Measurements from ENCODE around the gene CEBPB. TPM values are rescaled to one million over a fixed set of nuclear protein-coding genes. Genes with fewer than 3 reads are reported as not detected.

CEBPB gene
- total and polyA plus RNA-seq, 2 donors (not counting 1 experiment from before 2014, with no cell fraction given): 21.0 to 106 TPM

DNA sequence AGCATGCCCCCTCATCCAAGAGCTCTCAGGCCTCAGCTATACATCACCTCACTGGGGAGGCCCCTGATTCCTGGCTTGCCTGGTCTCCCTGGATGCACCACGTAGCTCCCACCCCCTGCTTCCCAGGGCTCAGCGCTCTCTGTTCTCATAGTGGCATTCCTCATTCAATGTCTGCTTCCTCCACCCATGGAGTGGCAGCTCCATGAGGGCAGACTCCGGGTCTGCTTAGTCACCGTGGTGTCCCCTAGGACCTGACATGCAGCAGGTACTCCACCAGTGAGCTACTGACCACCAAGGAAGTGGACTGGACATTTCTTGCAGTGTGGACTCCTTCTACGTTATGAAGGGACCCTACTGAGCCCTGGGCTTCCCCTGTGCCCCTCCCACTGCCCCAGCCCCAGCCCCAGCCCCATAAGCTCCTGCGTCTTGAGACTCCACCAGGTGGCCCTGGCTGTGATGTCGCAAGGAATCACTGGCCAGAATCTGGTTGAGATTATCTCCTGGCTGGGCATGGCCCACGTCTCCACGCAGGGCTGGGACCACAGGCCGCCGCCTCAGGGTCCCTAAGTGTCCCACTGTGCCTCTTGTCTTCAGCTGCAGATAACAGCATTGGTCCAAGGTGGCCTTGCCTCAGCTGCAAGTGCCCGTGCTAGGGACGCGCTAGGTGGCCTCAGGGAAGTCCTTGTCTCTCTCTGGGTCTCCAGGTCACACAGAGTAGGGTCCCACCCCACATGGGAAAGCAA, 26.7 kb downstream of the CEBPB start:
- Histone ChIP-seq H3K79me2 (ENCODE audit: control insufficient read depth, insufficient read depth, low read length) (no peaks in the 10 kb centered on the region), H3K27me3 (ENCODE audit: control insufficient read depth, insufficient read depth, low read length) (no peaks in the 10 kb centered on the region), H2AFZ (ENCODE audit: low read length) (no peak overlapping the region), H3K36me3 (ENCODE audit: control insufficient read depth, insufficient read depth, low read length) (no peaks in the 10 kb centered on the region), H3K4me3 (replicated peaks in 1 of 4; ENCODE audit: control extremely low read depth in 1 of 4, insufficient read depth in 1 of 4, low read depth in 3 of 4, low read length in 4 of 4) (no peak overlapping the region), H3K4me2 (ENCODE audit: extremely low read depth, insufficient read depth, low read length) (no peak overlapping the region), H3K4me1 (ENCODE audit: control insufficient read depth, extremely low read depth, insufficient read depth, low read length) (peaks cover 6% of the 10 kb centered on the region), H3K9ac (ENCODE audit: insufficient read depth, low read length) (no peak overlapping the region), H4K20me1 (ENCODE audit: control insufficient read depth, extremely low read depth, insufficient read depth, low read length) (no peaks in the 10 kb centered on the region), H3K9me3 (ENCODE audit: control insufficient read depth, insufficient read depth, low read depth, low read length) (no peaks in the 10 kb centered on the region), H3K27ac (ENCODE audit: insufficient read depth, low read length) (no peak overlapping the region)
- DNase-seq (ENCODE audit: low read depth in 2 of 2): no peak
- no peak for TF ChIP-seq EZH2 (IDR thresholded peaks at IDR 0.05; ENCODE audit: low read length, missing control alignments)
- TF ChIP-seq, protein P1, sequence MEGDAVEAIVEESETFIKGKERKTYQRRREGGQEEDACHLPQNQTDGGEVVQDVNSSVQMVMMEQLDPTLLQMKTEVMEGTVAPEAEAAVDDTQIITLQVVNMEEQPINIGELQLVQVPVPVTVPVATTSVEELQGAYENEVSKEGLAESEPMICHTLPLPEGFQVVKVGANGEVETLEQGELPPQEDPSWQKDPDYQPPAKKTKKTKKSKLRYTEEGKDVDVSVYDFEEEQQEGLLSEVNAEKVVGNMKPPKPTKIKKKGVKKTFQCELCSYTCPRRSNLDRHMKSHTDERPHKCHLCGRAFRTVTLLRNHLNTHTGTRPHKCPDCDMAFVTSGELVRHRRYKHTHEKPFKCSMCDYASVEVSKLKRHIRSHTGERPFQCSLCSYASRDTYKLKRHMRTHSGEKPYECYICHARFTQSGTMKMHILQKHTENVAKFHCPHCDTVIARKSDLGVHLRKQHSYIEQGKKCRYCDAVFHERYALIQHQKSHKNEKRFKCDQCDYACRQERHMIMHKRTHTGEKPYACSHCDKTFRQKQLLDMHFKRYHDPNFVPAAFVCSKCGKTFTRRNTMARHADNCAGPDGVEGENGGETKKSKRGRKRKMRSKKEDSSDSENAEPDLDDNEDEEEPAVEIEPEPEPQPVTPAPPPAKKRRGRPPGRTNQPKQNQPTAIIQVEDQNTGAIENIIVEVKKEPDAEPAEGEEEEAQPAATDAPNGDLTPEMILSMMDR (conservative IDR thresholded peaks at IDR 0.05 in 1 of 2, IDR thresholded peaks at IDR 0.05 in 1 of 2; ENCODE audit: low read depth in 1 of 2, low read length in 2 of 2): no peak

DNA sequence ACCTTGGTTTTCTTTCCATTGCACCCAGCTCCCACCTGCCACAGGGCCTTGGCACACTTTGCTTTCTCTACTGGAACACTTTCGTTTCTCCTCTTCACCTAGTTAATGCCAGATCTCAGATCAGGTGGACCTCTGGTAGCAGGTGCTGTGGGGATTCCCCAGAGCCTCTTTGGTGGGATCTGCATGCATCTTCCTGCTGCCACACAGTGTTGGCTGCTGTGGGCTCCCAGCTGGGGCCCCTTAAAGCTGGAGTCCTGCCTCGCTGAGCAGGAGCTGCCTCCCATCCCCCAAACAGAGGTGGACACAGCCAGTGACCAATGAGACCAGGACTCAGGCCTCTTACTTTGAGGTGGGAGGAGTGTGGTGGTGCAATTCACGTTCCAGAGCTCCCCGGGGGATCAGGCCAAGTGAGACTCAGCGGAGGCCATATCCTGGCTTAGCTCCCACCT, 28.4 kb downstream of the CEBPB start:
- Histone ChIP-seq H2AFZ (ENCODE audit: low read length) (no peak overlapping the region), H3K9ac (ENCODE audit: insufficient read depth, low read length) (no peak overlapping the region), H3K4me1 (ENCODE audit: control insufficient read depth, extremely low read depth, insufficient read depth, low read length) (peaks cover 3% of the 10 kb centered on the region), H3K36me3 (ENCODE audit: control insufficient read depth, insufficient read depth, low read length) (no peaks in the 10 kb centered on the region), H4K20me1 (ENCODE audit: control insufficient read depth, extremely low read depth, insufficient read depth, low read length) (no peaks in the 10 kb centered on the region), H3K79me2 (ENCODE audit: control insufficient read depth, insufficient read depth, low read length) (no peaks in the 10 kb centered on the region), H3K4me2 (ENCODE audit: extremely low read depth, insufficient read depth, low read length) (no peak overlapping the region), H3K27me3 (ENCODE audit: control insufficient read depth, insufficient read depth, low read length) (no peaks in the 10 kb centered on the region), H3K9me3 (ENCODE audit: control insufficient read depth, insufficient read depth, low read depth, low read length) (no peaks in the 10 kb centered on the region), H3K4me3 (replicated peaks in 1 of 4; ENCODE audit: control extremely low read depth in 1 of 4, insufficient read depth in 1 of 4, low read depth in 3 of 4, low read length in 4 of 4) (no peak overlapping the region), H3K27ac (ENCODE audit: insufficient read depth, low read length) (no peak overlapping the region)
- no peak for TF ChIP-seq EZH2 (IDR thresholded peaks at IDR 0.05; ENCODE audit: low read length, missing control alignments)
- TF ChIP-seq, protein P1 (conservative IDR thresholded peaks at IDR 0.05 in 1 of 2, IDR thresholded peaks at IDR 0.05 in 1 of 2; ENCODE audit: low read depth in 1 of 2, low read length in 2 of 2): no peak
- DNase-seq (ENCODE audit: low read depth in 2 of 2): no peak

DNA sequence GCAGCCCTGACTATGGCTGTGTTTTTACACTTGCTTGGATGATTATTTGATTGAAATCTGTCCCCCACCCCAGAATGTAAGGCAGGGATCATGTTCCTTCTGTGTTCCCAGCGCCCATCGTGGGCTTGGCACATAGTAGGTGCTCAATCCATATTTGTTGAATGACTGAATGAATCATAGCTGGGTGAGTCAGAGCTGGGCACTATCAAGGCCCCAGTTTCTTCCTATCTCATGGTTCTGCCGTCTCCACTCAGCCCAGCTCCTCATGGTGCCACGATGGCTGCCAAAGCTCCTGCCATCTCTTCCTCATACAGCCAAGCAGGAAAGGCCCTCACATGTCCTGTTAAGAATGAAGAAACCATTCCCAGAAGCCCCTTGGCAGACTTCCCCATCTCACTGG, 29.0 kb downstream of the CEBPB start:
- Histone ChIP-seq H3K27ac (ENCODE audit: insufficient read depth, low read length) (no peak overlapping the region), H3K9me3 (ENCODE audit: control insufficient read depth, insufficient read depth, low read depth, low read length) (no peaks in the 10 kb centered on the region), H3K4me1 (ENCODE audit: control insufficient read depth, extremely low read depth, insufficient read depth, low read length) (peaks cover 6% of the 10 kb centered on the region), H3K4me3 (replicated peaks in 1 of 4; ENCODE audit: control extremely low read depth in 1 of 4, insufficient read depth in 1 of 4, low read depth in 3 of 4, low read length in 4 of 4) (no peak overlapping the region), H3K36me3 (ENCODE audit: control insufficient read depth, insufficient read depth, low read length) (no peaks in the 10 kb centered on the region), H3K27me3 (ENCODE audit: control insufficient read depth, insufficient read depth, low read length) (no peaks in the 10 kb centered on the region), H3K9ac (ENCODE audit: insufficient read depth, low read length) (no peak overlapping the region), H2AFZ (ENCODE audit: low read length) (no peak overlapping the region), H4K20me1 (ENCODE audit: control insufficient read depth, extremely low read depth, insufficient read depth, low read length) (no peaks in the 10 kb centered on the region), H3K79me2 (ENCODE audit: control insufficient read depth, insufficient read depth, low read length) (no peaks in the 10 kb centered on the region), H3K4me2 (ENCODE audit: extremely low read depth, insufficient read depth, low read length) (no peak overlapping the region)
- peak in 1 of 2 donors; percentile 23 for DNase-seq (ENCODE audit: low read depth in 2 of 2)
- TF ChIP-seq EZH2 (IDR thresholded peaks at IDR 0.05; ENCODE audit: low read length, missing control alignments): no peak
- TF ChIP-seq, protein P1 (conservative IDR thresholded peaks at IDR 0.05 in 1 of 2, IDR thresholded peaks at IDR 0.05 in 1 of 2; ENCODE audit: low read depth in 1 of 2, low read length in 2 of 2): no peak

Measured in fibroblast of lung (primary cell).